Measurements from ENCODE around the gene TSPAN3.

TSPAN3 gene

DNA sequence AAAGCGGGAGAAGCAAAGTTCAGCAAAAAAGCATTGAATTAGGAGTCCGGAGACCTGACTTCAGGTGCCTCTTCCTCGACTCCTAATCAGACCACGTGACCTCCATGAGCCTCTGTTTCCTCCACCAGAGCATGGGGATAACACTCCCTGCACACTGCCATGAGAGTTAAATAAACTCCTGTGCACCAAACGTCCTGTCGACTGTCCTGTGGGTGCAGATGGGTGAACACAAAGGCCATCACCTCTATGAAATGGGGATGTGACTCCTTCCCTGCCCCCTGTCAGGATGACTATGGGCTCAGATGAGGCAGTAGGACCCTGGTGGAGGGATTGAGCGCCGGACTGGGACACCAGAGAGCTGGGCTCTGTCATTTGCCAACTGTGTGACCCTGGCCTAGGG, 13.5 kb upstream of the TSPAN3 start:
- no peak overlapping the region for H3K4me3 ChIP-seq (ENCODE audit: low read depth, low read length)
- TF ChIP-seq, protein P1, sequence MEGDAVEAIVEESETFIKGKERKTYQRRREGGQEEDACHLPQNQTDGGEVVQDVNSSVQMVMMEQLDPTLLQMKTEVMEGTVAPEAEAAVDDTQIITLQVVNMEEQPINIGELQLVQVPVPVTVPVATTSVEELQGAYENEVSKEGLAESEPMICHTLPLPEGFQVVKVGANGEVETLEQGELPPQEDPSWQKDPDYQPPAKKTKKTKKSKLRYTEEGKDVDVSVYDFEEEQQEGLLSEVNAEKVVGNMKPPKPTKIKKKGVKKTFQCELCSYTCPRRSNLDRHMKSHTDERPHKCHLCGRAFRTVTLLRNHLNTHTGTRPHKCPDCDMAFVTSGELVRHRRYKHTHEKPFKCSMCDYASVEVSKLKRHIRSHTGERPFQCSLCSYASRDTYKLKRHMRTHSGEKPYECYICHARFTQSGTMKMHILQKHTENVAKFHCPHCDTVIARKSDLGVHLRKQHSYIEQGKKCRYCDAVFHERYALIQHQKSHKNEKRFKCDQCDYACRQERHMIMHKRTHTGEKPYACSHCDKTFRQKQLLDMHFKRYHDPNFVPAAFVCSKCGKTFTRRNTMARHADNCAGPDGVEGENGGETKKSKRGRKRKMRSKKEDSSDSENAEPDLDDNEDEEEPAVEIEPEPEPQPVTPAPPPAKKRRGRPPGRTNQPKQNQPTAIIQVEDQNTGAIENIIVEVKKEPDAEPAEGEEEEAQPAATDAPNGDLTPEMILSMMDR (IDR thresholded peaks at IDR 0.05; ENCODE audit: low read depth, low read length) = no peak

DNA sequence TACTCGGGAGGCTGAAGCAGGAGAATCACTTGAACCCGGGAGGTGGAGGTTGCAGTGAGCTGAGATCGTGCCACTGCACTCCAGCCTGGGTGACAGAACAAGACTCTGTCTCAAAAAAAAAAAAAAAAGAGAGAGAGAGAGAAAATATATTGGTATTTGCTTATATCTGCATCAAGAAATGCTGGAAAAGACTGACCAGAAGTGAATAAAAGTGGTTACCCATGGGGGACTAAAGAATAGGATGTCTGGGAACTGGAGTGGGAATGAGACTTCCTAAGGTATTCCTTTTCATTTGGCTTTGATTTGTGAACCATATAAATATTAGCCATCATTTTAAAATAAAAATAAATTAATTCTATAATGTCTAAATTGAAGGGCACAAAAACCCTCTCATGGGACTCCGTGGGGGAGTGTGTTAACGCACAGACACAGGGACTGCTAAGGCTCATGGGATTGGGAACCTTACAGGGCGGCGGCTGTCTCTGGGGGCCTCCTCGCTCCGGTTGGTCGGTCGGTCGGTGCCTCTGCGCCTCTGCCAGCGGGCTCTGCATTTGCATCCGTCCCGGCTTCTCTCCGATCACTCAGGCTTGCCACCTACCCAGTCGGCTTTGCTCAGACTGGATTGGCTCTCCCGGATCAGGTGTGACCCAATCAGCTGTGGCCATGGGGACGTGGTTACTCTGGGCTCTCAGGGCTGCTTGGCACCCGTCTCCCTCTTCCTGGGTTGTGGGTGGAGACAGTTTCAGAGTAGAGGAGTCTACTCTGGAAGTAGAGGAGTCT, 12.7 kb upstream of the TSPAN3 start:
- TF ChIP-seq, protein P1 (IDR thresholded peaks at IDR 0.05; ENCODE audit: low read depth, low read length) = no peak
- no peak overlapping the region for H3K4me3 ChIP-seq (ENCODE audit: low read depth, low read length)

DNA sequence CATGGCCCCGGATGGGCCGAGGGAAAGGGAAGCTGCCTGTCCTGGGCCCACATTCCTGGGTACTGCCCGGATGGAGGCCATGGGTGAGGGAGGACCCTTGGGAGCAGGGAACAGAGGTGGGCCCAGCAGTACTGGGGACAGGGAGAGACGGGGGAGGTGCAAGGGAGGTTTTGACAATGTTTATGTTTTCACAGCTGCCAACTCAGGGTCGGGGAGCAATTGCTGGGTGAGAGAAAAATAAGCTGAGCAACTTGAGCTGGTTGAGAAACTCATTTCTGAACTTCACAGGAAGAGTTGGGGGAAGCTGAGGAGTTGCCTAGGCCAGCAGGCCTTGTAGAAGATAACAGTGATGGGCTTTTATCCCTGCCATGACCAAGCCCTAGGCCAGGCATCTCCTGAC, 11.1 kb upstream of the TSPAN3 start:
- TF ChIP-seq, protein P1 (IDR thresholded peaks at IDR 0.05; ENCODE audit: low read depth, low read length) = no peak
- H3K4me3 ChIP-seq (ENCODE audit: low read depth, low read length) = no peak overlapping the region

DNA sequence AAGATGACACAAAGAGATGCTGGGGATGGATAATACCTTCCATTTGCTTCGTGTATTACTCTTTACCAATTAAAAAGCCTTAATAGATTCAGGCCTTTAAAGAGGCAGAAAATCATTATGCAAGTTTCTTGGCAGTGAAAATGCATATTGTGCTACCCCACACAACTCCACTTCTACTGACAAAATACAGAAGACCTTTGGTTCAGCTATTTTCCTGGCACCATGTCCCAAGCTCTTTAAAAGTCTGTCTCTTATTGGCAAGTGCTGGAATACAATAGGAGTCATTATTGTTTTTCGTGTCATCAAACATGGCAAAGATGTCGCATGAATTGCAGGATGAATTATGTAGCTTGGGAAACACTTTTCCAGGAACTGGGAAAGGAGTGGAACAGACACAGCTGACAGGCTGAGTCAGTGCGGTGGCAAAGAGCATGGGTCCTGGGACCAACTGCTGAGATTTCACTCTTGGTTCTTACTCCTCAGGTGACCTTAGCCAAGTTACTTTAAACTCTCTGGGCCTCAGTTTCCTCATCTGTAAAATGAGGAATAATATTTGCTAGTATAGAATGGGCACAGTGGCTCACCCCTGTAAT, 5.5 kb upstream of the TSPAN3 start:
- TF ChIP-seq, protein P1 (IDR thresholded peaks at IDR 0.05; ENCODE audit: low read depth, low read length) = no peak
- no peak overlapping the region for H3K4me3 ChIP-seq (ENCODE audit: low read depth, low read length)

DNA sequence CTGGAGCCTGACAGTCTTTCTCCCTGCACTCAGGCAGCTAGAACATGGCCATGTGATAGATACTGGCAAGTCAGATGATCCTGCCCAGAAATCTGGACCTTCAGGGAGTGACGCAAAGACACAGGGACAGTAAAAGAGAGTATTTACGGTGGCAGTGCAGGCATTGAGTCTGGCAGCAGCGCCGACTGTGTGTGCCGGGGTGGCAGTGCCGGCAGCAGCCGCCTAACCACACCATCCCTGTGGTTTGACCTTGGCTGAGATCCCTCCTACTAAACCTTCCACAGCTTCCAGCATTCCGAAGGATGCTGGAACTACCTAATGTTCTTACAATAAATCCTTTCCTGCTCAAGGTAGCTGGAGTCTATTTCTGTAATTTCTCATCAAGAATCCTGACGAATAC, 4.6 kb upstream of the TSPAN3 start:
- no peak overlapping the region for H3K4me3 ChIP-seq (ENCODE audit: low read depth, low read length)
- TF ChIP-seq, protein P1 (IDR thresholded peaks at IDR 0.05; ENCODE audit: low read depth, low read length) = no peak

DNA sequence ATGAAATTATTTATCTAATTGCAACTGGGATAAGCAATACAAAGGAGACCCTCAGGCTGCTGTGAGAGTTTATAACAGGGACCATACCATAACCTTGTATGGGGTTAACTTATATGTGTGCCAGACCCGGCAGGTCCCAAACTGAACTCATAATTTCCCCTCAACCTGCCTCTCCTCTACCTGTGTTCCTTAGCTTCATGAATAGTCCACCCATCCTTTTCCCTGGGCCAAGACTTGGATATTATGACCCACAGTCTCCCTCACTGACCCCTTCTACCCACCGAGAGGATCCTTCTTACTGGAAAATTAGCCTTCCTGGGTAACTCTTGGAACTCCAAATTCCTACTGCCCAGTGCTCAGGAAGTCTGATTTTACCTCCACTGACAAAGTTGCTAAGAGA, 3.4 kb upstream of the TSPAN3 start:
- H3K4me3 ChIP-seq (ENCODE audit: low read depth, low read length) = no peak overlapping the region
- TF ChIP-seq, protein P1 (IDR thresholded peaks at IDR 0.05; ENCODE audit: low read depth, low read length) = no peak

All from WI38 (cell line).